Caco-2 (cell line): ENCODE measurements around the gene TAF1B. TPM values are rescaled to one million over a fixed set of nuclear protein-coding genes. Genes with fewer than 3 reads are reported as not detected.

Experiments used
- BruUV-seq: library from RNA; stranded (reverse); fragments of 400-500 nt; replicated peaks from 2 replicates; lab custom pipeline; 2021; lab: Mats Ljungman, UMichigan
- CTCF ChIA-PET: fragments of 300-600 bp; sonication (Branson Sonifier 250); formaldehyde crosslinking; loops from one replicate; lab custom pipeline; 2022; ENCODE audit warnings: antibody characterized with exemption; lab: Charles Lee
- POLR2A ChIA-PET: fragments of 300-600 bp; sonication (Branson Sonifier 250); formaldehyde crosslinking; loops from one replicate; lab custom pipeline; 2022; ENCODE audit warnings: antibody characterized with exemption; lab: Charles Lee
- DNase-seq, 2 experiments: peaks; one replicate each; pipeline versions ENCODE4 v3.0.0 to v3.0.0-alpha.2; 2020 to 2022
- H3K27me3 ChIP-seq: replicated peaks from 2 replicates; pipeline ENCODE4 v1.6.0; 2011; ENCODE audit warnings: low read length; ENCODE audit not compliant: control insufficient read depth, insufficient read depth
- H3K36me3 ChIP-seq: 2 replicates; pipeline ENCODE4 v1.5.1; 2011; ENCODE audit warnings: low read length; ENCODE audit not compliant: control insufficient read depth, insufficient read depth
- H3K4me1 ChIP-seq: fragments of 250-450 bp; sonication (Bioruptor Pico); 2 replicates; pipeline ENCODE4 v1.5.1; 2020; ENCODE audit warnings: mild to moderate bottlenecking
- H3K4me3 ChIP-seq: 2 replicates; pipeline ENCODE4 v1.5.1; 2011; ENCODE audit warnings: low read depth, mild to moderate bottlenecking, control low read depth, low read length
- H3K9me3 ChIP-seq: fragments of 250-450 bp; sonication (Bioruptor Pico); 2 replicates; pipeline ENCODE4 v1.5.1; 2020; ENCODE audit warnings: mild to moderate bottlenecking, moderate library complexity
- H3K27ac Mint-ChIP-seq: one replicate; pipeline ENCODE4 v1.8.0; 2022; ENCODE audit warnings: mixed read lengths; ENCODE audit not compliant: unreplicated experiment
- H3K27me3 Mint-ChIP-seq: one replicate; pipeline ENCODE4 v1.8.0; 2022; ENCODE audit warnings: mixed read lengths; ENCODE audit not compliant: insufficient read depth, unreplicated experiment
- H3K36me3 Mint-ChIP-seq: one replicate; pipeline ENCODE4 v1.8.0; 2022; ENCODE audit warnings: mild to moderate bottlenecking, mixed read lengths; ENCODE audit not compliant: insufficient read depth, unreplicated experiment
- H3K4me1 Mint-ChIP-seq: one replicate; pipeline ENCODE4 v1.8.0; 2022; ENCODE audit warnings: low read depth, mixed read lengths; ENCODE audit not compliant: unreplicated experiment
- H3K4me3 Mint-ChIP-seq: one replicate; pipeline ENCODE4 v1.8.0; 2022; ENCODE audit warnings: mild to moderate bottlenecking, moderate library complexity, mixed read lengths; ENCODE audit not compliant: unreplicated experiment
- H3K9me3 Mint-ChIP-seq: one replicate; pipeline ENCODE4 v1.8.0; 2022; ENCODE audit warnings: mixed read lengths; ENCODE audit not compliant: unreplicated experiment
- intact Hi-C: fragments of 100-400 bp; cut with micrococcal nuclease; formaldehyde crosslinking; loops from one replicate; pipeline ENCODE4 v1.10.0; 2022; ENCODE audit not compliant: unreplicated experiment
- total RNA-seq: library from RNA; stranded (reverse); gene quantifications from 2 replicates; pipeline ENCODE4 v1.2.3, GENCODE V29; 2022
- TF ChIP-seq, protein P1 (sequence below), 2 experiments: fragments of 200-600 bp in 1 of 2; IDR thresholded peaks; 1 replicate in 1 of 2; 2 replicates in 1 of 2; pipeline versions ENCODE4 v1.5.1 to v1.8.0; 2011 to 2022; ENCODE audit warnings: antibody characterized with exemption in 1 of 2, control low read depth in 1 of 2, inconsistent platforms in 1 of 2, low read depth in 1 of 2, low read length in 1 of 2, mild to moderate bottlenecking in 1 of 2, moderate library complexity in 1 of 2; ENCODE audit not compliant: insufficient read depth in 1 of 2, severe bottlenecking in 1 of 2, unreplicated experiment in 1 of 2

TAF1B gene
- total RNA-seq, 1 experiment from 2014 or later: 24.8 TPM

GRCh38 chr2:9941996-9942390 is 98.7 kb downstream of the TAF1B start:
- POLR2A ChIA-PET: no interaction called here
- H3K27ac Mint-ChIP-seq: peak overlapping the region; percentile 16
- BruUV-seq: no TSS peak

DNA sequence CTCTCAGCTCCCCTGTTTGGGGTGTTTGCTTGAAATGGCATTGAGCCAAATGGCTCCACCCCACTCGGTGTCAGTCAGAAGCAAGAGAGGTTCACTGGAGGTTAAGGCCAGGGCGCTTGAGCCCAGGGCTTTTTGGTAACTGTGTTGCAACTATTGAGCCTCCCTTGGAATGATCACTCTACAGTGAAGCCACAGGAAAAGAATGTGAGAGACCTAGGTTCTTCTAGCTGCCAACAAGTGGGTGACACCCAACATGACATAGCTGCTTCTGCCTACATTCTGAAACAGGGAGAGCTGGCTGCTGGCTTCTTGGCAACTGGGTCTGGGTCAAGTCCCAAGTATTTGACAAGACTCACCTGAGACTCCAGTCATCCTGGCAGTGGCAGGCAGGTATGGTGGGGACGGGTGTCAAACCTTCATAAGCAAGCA is 101.1 kb downstream of the TAF1B start:
- no peak overlapping the region for H3K27ac Mint-ChIP-seq
- H3K4me1 Mint-ChIP-seq: peaks cover 30% of the 10 kb centered on the region
- no peak overlapping the region for H3K4me3 ChIP-seq
- H3K36me3 Mint-ChIP-seq: no peaks in the 10 kb centered on the region
- no peaks in the 10 kb centered on the region for H3K36me3 ChIP-seq
- no peak for DNase-seq
- H3K9me3 Mint-ChIP-seq: no peaks in the 10 kb centered on the region
- H3K27me3 ChIP-seq: no peaks in the 10 kb centered on the region
- intact Hi-C loops: no loop called here
- TF ChIP-seq, protein P1, sequence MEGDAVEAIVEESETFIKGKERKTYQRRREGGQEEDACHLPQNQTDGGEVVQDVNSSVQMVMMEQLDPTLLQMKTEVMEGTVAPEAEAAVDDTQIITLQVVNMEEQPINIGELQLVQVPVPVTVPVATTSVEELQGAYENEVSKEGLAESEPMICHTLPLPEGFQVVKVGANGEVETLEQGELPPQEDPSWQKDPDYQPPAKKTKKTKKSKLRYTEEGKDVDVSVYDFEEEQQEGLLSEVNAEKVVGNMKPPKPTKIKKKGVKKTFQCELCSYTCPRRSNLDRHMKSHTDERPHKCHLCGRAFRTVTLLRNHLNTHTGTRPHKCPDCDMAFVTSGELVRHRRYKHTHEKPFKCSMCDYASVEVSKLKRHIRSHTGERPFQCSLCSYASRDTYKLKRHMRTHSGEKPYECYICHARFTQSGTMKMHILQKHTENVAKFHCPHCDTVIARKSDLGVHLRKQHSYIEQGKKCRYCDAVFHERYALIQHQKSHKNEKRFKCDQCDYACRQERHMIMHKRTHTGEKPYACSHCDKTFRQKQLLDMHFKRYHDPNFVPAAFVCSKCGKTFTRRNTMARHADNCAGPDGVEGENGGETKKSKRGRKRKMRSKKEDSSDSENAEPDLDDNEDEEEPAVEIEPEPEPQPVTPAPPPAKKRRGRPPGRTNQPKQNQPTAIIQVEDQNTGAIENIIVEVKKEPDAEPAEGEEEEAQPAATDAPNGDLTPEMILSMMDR (IDR thresholded peaks at IDR 0.05; ENCODE audit: insufficient read depth in 1 of 2, low read depth in 1 of 2, low read length in 1 of 2, severe bottlenecking in 1 of 2, unreplicated experiment in 1 of 2): no peak
- no peak overlapping the region for H3K4me3 Mint-ChIP-seq
- H3K27me3 Mint-ChIP-seq: no peaks in the 10 kb centered on the region
- ChIA-PET CTCF (interaction anchor here (0.6 to 0.9 kb wide), 3 partner anchors 40 to 666 kb away, joined by 3 read pairs; no protein-coding TSS in a partner anchor), POLR2A (interaction anchor here (0.5 kb wide), 1 partner anchor 357 kb away, joined by 4 read pairs; no protein-coding TSS in a partner anchor)
- peaks cover 34% of the 10 kb centered on the region for H3K4me1 ChIP-seq
- no peaks in the 10 kb centered on the region for H3K9me3 ChIP-seq
- BruUV-seq: no TSS peak

More at GRCh38 chr2:9941996-9942390, 98.7 kb downstream of the TAF1B start:
- TF ChIP-seq, protein P1 (IDR thresholded peaks at IDR 0.05; ENCODE audit: insufficient read depth in 1 of 2, low read depth in 1 of 2, low read length in 1 of 2, severe bottlenecking in 1 of 2, unreplicated experiment in 1 of 2): no peak
- no peak overlapping the region for H3K4me3 ChIP-seq
- Mint-ChIP-seq H3K27me3 (no peaks in the 10 kb centered on the region), H3K4me1 (peaks cover 30% of the 10 kb centered on the region), H3K9me3 (no peaks in the 10 kb centered on the region), H3K4me3 (peak overlapping the region; percentile 34), H3K36me3 (no peaks in the 10 kb centered on the region)
- intact Hi-C loops: no loop called here
- H3K27me3 ChIP-seq: no peaks in the 10 kb centered on the region
- H3K4me1 ChIP-seq: peaks cover 32% of the 10 kb centered on the region
- H3K9me3 ChIP-seq: no peaks in the 10 kb centered on the region
- H3K36me3 ChIP-seq: no peaks in the 10 kb centered on the region
- no peak for DNase-seq
- CTCF ChIA-PET: interaction anchor here (0.6 kb wide), 1 partner anchor 69 kb away, joined by 6 read pairs; no protein-coding TSS in a partner anchor

DNA sequence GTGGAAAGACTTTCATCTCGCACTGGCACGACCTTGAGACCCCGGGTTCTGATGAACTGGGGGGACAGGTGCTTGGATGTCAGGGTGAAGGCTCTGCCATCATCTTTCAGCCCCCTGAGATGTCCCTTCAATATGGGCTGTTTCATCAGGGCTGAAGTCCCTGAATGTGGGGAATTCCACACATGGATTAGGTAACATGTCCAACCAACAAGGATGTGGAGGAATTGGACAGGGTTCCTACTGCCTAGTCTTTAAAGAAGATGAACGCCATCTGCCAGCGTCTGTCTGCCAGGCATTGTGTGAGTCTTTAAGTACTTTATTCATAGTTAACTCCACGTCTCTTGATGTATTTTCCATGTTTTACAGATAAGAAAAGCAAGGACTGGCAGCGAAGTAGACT is 102.3 kb downstream of the TAF1B start:
- no peak overlapping the region for H3K4me3 ChIP-seq
- ChIA-PET CTCF (no interaction called here), POLR2A (interaction anchor here (0.5 kb wide), 1 partner anchor 1231 kb away, joined by 9 read pairs; no protein-coding TSS in a partner anchor)
- H3K36me3 ChIP-seq: no peaks in the 10 kb centered on the region
- peaks cover 29% of the 10 kb centered on the region for H3K4me1 ChIP-seq
- H3K36me3 Mint-ChIP-seq: peaks cover 4% of the 10 kb centered on the region
- intact Hi-C loops: no loop called here
- H3K9me3 ChIP-seq: no peaks in the 10 kb centered on the region
- no peaks in the 10 kb centered on the region for H3K9me3 Mint-ChIP-seq
- peaks cover 4% of the 10 kb centered on the region for H3K27me3 Mint-ChIP-seq
- no peaks in the 10 kb centered on the region for H3K27me3 ChIP-seq
- H3K4me3 Mint-ChIP-seq: no peak overlapping the region
- TF ChIP-seq, protein P1 (IDR thresholded peaks at IDR 0.05; ENCODE audit: insufficient read depth in 1 of 2, low read depth in 1 of 2, low read length in 1 of 2, severe bottlenecking in 1 of 2, unreplicated experiment in 1 of 2): no peak
- no peak overlapping the region for H3K27ac Mint-ChIP-seq
- peaks cover 26% of the 10 kb centered on the region for H3K4me1 Mint-ChIP-seq
- BruUV-seq: no TSS peak
- no peak for DNase-seq
